Gastrocnemius medialis (tissue), 4 donors: ENCODE data around the gene CDH4.

Experiments used
- CTCF ChIP-seq, 5 experiments: fragments of 450-650 bp in 3 of 5; fragments of 200-600 bp in 2 of 5; sonication (generic) in 2 of 5; IDR thresholded peaks in 4 of 5; conservative IDR thresholded peaks in 1 of 5; 1 replicate in 4 of 5; 2 replicates in 1 of 5; pipeline ENCODE4 v1.5.1; 2016 to 2019; ENCODE audit warnings: antibody characterized with exemption in 5 of 5, mild to moderate bottlenecking in 3 of 5, moderate library complexity in 3 of 5
- POLR2A ChIP-seq, 2 donors: fragments of 450-650 bp; IDR thresholded peaks; one replicate each; pipeline ENCODE4 v1.6.1; 2017; ENCODE audit warnings: antibody characterized with exemption in 2 of 2, mild to moderate bottlenecking in 2 of 2, moderate library complexity in 2 of 2

GRCh38 chr20:61924858-61925554, 672.9 kb downstream of the CDH4 start:
- TF ChIP-seq CTCF (IDR thresholded peaks at IDR 0.05 in 4 of 5, conservative IDR thresholded peaks at IDR 0.05 in 1 of 5): no peak
- TF ChIP-seq POLR2A (IDR thresholded peaks at IDR 0.05): no peak
